ENCODE results near the gene TYW3. TPM values are rescaled to one million over a fixed set of nuclear protein-coding genes. Genes with fewer than 3 reads are reported as not detected.
"Not testable (repeated sequence)": the region's sequence is repeated elsewhere in the genome, so short reads cannot be mapped to it uniquely, and the experiment has no call there.

Gene TYW3
- total RNA-seq, 1 experiment from 2014 or later = 22.1 TPM

DNA sequence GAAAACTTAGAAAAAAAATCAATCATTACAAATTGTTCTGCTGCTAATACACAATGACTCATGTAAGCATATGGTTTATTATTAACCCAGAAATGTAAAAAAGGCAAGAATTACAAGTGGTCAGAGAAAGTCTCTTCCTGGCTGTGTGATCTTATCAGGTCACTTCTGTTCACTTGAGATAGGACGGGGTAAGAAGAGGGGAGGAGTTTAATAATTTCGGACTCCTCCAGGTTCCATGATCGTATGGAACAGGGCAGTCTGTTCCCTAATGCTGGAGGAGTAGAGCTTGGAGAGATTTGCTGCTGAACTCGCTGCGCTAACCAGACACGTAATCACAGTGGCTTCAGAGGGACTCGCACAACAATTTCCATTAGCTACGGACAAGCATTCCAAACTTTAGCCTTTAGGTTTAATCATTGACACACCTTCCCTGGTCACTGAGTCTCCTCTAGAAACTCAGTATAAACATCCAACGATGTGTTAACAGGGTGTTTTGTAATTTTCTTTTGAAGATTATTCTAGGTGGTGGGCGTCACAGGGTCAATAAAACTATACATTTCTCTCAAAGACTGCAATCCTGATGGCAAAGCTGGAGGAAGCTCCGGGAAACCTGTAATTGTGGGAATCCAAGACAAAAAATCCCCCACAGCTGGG is 1.4 kb upstream of the TYW3 start:
- DNase-seq (ENCODE audit: low read depth) = no peak

DNA sequence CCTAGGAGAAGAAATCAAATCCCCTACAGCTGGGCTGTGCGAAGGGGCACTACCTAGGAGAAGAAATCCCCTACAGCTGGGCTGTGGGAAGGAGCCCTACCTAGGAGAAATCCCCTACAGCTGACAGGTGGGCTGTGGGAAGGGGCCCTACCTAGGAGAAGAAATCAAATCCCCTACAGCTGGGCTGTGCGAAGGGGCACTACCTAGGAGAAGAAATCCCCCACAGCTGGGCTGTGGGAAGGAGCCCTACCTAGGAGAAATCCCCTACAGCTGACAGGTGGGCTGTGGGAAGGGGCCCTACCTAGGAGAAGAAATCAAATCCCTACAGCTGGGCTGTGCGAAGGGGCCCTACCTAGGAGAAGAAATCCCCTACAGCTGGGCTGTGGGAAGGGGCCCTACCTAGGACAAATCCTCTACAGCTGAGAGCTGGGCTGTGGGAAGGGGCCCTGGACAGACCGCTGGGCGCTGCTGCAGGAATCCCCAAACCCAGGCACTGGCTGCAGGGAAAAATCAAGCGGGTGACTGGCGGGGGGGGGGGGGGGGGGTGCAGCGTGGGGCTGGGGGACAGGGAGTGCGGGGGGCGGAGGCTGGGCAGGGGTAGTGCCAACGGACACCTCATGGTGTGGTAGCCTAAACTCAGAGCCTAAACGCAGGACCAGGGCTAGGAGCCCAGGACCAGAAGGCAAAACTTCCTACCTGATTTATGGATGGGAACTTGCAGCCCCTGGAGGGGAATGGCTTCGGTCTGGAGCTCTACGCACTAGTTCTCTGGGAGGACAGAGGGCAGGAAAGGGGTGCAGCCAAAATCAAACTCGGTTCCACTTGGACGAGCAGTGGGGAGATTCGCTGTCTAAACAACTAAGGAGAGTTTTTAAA is 643 bp upstream of the TYW3 start:
- DNase-seq (ENCODE audit: low read depth) = not testable (repeated sequence)

DNA sequence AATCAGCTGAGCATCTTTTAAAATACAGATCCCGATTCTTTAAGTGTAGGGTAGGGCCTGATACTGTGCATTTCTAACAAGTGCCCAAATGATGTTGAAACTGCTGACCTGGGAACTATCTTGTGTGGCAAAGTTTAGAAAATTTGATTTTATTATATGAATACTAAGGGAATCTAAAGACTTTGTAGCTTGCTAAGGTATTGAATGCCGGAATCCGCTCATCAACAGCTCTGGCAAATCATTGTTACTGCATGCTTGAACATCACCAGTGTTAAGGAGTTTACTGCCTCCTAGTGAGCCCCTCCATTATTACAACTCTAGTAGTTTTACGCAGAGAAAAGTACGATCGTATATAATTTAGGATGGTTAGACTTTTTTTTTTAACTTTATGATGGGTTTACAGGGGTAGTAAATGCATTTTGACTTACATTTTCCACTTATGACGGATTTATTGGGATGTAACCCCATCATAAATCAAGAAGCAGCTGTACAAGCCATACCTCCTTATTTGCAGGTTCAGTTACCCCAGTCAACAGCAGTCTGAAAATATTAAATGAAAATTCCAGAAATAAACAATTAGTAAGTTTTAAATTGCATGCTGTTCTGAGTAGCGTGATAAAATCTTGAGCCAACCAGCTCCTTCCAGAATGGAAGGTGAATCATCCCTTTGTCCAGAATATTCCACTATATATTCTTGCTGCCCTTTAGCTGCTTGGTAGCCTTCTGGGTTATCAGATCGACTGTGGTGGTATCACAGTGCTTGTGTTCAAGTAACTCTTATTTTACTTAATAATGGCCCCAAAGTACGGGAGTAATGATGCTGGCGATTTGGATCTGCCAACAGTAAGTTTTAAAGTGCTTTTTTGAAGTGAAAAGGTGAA is 892 bp downstream of the TYW3 start:
- peak; percentile 83 for DNase-seq (ENCODE audit: low read depth)

DNA sequence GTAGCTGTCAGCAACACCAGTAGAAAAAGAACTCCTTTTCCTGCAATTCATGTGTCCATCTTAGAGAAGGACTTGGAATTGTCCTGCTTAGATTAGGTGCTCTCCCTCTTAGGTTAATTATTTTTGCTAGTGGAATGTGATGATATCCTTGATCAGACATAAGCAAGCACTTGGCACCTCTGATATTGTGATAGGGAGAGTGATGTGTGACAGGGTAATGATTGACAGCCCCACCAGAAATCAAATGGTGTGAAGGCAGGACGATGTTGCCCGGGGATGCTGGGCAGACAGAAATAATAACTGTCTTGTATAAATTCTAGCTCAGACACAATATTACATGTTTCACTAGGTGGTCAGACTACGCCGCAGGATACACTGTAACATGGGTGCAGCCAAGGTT is 4.4 kb downstream of the TYW3 start:
- DNase-seq (ENCODE audit: low read depth) = no peak

DNA sequence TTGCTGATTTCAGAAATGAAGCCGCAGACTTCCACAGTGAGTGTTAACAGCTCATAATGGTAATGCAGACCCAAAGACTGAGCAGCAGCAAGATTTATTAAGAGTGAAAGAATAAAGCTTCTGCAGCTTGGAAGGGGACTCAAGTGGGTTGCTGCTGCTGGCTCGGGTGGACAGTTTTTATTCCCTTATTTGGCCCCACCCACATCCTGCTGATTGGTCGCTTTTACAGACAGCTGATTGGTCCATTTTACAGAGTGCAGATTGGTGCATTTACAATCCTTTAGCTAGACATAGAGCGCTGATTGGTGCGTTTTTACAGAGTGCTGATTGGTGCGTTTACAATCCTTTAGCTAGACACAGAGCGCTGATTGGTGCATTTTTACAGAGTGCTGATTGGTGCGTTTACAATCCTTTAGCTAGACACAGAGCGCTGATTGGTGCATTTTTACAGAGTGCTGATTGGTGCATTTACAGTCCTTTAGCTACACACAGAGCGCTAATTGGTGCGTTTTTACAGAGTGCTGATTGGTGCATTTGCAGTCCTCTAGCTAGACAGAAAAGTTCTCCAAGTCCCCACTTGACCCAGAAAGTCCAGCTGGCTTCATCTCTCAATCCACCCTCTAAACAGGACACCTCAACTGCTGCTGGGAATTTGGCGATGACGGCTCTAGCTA is 7.5 kb downstream of the TYW3 start:
- not testable (repeated sequence) for DNase-seq (ENCODE audit: low read depth)

DNA sequence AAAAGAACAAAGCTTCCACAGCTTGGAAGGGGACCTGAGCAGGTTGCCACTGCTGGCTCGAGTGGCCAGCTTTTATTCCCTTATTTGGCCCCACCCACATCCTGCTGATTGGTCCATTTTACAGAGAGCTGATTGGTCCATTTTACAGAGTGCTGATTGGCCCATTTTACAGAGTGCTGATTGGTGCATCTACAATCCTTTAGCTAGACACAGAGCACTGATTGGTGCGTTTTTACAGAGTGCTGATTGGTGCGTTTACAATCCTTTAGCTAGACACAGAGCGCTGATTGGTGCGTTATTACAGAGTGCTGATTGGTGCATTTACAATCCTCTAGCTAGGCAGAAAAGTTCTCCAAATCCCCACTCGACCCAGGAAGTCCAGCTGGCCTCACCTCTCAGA is 12.3 kb downstream of the TYW3 start:
- DNase-seq (ENCODE audit: low read depth) = not testable (repeated sequence)

DNA sequence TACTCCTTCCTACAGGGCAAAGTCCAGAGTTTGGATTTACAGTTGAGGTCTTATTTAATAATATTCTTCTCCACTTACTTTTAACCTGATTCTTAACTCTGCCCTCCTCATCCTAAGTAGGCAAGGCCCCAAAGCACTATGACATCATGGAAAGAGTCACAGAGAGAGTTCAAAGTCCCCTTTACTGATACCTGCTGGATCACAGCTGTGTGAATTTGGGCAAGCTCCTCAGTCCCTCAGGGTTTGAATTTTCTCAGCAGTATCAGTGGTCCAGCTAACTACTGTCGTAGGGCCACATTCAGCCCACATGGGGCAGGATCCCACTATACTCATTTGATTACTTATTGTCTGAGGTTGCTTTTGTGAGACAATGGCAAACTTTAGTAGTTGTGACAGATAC is 16.0 kb downstream of the TYW3 start:
- no peak for DNase-seq (ENCODE audit: low read depth)

DNA sequence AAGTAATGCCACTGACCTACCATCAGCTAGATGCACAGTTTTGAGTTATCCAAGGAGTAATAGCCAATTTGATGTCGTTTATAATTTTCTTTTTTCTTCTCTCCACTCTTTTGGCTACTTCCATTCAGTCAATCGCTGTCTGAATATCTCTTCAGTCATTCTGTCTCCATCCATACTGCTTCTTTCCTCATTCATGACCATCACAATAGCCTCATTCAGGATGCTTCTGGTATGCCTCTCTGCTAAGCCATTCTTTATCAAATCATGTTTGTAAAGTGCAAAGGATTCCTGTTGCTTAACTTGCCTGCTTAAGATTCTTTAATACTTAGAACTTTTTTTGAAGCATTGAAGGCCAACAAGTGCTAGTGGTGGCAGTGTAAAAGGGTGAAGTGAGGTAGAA is 20.2 kb downstream of the TYW3 start:
- no peak for DNase-seq (ENCODE audit: low read depth)

DNA sequence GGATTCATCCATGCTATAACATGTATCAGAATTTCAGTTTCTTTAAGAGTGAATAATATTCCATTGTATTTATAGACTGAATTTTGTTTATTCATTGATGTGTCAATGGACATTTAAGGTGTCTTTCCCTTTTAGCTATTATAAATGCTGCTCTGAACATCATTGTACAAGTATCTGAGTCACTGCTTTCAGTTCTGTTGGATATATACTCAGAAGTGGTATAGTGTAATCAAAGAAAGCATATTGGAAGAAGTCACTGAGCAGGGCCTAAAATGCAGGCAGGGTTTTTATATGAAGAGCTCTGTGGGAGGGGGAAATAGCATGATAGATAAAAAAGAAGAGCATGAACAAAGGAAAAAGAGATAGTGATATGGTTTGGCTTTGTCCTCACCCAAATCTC is 22.5 kb downstream of the TYW3 start:
- DNase-seq (ENCODE audit: low read depth) = no peak

DNA sequence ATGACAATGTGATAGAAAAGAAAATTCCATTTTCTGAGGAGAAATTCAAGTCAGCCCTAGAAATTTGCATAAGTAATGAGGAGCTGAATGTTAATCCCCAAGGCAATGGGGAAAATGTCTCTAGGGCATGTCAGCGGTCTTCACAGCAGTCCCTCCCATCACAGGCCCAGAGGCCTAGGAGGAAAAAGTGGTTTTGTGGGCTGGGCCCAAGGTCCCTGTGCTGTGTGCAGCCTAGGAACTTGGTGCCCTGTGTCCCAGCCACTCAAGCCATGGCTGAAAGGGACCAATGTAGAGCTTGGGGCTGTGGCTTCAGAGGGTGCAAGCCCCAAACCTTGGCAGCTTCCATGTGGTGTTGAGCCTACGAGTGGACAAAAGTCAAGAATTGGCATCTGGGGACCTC is 23.7 kb downstream of the TYW3 start:
- not testable (repeated sequence) for DNase-seq (ENCODE audit: low read depth)

DNA sequence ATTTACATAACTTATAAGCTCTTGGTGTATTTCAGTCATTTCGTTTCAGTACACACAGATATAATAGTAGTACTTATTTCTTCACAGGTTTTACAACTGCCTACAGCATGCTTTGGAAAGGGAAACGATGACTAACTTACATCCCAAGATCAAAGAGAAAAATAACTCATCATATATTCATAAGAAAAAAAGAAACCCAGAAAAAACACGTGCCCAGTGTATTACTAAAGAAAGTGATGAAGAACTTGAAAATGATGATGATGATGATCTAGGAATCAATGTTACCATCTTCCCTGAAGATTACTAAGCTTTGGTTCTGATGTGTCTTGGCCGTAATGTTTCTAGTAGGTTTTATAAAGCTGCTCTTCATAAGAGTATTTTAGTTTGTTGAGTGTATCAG is 30.9 kb downstream of the TYW3 start:
- no peak for DNase-seq (ENCODE audit: low read depth)

DNA sequence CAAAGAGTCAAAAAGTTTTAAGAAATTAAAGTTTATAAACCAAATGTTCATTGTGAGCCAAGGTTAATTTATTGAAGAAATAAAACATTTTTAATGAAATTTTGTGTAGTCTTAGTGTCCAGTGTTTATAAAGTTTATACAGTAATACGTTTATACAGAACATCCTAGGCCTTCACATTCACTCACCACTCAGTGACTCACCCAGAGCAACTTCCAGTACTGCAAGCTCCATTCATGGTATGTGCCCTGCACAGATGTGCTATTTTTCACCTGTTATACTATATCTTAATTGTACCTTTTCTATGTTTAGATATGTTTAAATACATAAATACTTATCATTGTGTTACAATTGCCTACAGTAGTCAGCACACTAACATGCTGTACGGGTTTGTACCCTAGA is 33.6 kb downstream of the TYW3 start:
- no peak for DNase-seq (ENCODE audit: low read depth)

DNA sequence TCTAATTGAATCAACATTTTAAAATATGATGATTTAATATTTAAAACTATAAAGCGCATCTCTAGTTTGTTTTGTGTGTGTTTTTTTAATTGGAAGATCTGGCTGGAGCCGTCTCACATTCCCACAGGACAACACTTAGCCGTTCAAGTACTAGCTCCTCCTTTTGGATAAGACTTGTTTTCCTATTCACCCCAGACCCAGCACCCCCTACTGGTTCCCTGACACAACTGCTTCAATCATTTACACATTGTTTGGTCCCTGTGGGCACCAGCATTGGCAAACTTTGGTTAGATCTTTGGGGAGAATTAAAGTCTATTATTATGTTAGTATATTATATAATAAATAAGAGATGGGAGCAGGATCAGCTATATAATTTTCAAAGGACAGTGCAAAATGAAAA is 34.5 kb downstream of the TYW3 start:
- peak; percentile 46 for DNase-seq (ENCODE audit: low read depth)

DNA sequence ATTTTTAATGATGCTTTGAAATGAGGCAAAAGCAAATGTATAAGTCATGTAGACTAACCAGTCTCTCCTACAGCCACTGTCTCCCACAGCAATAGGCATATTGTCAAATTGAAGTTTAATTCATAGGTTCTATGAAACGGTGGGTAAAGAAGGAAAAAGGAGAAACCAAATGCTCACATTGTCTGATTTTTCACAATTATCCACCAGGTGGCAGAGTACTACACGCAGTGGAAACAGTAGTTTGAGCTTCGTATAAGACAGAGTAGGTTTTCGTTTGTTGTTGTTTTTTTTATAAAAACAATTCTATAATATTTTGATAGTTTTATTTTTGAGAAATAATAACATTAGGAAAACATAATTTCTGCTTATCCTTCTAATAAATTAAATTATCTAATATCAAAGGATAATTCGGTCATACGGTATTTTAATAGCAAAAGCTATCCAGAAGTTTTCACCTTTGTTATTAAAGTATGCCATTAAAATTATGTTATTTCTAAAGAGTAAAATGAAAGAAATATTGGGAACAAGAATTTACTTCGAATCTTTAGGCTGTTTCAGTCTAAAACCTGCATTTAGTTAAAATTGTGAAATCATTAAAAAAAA is 39.1 kb downstream of the TYW3 start:
- peak; percentile 47 for DNase-seq (ENCODE audit: low read depth)

DNA sequence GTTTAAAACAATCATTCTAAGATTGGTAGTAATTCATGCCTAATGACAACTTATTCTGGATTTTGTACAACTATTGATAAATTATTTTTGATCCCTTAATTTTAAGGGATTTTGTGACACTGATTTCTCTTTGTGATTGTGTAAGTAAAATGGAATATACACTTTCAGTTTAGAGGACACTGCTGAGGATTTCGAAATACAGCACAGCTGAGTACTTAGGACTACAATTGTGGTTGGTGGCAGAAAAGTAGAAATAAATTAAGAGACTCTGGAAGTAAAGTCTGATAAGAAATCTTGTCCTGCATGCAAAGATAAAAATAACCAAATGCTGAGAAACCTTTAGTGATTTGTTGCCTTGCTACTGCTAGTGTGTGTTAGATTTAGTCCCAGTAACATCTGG is 40.0 kb downstream of the TYW3 start:
- DNase-seq (ENCODE audit: low read depth) = no peak

DNA sequence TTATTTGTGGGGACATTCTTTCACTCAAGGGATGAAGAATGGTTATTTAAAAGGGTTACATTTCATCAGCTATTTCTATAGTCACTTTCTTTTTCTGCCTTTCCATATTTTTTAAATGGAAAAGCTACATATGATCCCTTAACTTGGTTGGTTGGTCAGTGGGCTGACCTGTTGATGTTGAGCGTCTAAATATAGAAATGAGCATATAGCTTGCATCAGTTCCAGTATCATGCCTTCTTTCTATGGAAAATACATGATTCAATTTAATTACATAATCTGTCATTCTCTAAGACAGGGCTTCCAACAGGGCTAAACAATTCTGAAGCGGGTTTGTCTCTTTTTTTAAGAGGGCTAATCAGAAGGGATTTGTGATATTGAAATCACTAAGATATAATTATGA is 40.6 kb downstream of the TYW3 start:
- no peak for DNase-seq (ENCODE audit: low read depth)

DNA sequence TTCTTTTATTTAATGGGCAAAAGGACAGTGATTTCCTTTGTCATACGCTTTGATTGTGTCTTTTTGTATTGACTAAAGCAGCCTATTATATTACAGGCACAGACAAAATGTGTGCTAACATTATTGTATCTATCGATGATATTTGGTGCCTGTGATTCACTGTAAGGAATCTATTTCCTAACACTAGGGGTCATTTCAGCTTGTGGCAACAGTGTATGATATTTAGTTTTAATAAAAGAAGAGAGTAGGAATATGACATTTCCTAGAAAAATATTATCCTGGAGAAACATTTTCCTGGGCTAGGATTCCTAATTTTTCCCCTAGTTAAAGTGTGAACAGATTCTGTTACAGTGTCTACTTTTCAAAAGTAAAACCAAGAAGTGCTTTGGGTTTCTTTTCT is 42.8 kb downstream of the TYW3 start:
- no peak for DNase-seq (ENCODE audit: low read depth)

DNA sequence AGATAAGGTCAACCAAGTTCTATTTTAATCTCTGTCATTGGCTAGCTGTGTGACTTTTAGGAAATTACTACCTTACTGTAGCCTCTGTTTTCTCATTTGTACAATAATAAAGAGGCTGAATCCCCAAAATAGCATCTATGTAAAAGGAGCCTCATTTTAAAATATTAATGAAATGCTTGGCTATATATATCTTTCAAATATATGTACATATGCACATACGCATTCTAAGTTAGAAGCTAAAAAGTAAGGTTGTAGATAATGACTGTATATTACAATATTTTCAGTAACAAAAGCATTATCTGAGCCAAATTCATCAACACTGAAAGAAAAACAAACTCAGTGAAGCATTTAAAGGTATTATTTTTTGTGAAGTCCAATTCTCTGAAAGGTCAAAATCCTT is 44.6 kb downstream of the TYW3 start:
- no peak for DNase-seq (ENCODE audit: low read depth)

DNA sequence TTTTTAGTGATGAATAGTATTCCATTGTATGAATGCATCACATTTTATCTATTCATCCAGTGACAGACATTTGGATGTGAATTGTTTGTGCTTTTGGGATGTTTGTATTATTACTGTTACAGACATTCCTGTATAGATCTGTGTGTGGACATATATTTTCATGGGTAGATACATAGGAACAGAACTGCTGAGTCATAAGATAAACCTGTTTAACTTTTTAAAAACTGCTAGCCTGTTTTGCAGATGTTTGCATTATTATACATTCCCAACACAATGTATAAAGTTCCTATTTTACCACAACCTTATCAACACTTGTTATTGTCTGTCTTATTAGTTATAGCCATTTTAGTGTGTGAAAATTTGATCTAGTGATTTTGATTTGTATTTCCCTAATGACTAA is 46.8 kb downstream of the TYW3 start:
- DNase-seq (ENCODE audit: low read depth) = no peak

DNA sequence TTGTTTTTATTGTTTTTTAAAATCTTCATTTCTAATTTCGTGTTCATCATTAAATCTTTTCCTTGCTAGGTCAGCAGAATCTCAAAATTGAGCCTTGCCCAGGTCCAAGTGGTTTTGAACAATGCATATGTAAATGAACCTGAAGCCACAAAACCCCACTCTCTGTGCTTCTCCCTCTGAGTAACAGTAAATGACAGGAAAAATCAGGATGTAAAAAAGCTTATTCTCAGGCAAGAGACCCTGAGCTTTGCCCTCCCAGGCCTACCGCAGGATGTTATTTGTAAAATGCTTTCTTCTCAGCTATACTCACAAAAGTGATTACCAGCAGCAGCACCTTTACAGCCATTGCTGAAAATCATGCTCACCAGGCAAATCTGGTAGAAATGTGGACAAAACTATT is 47.6 kb downstream of the TYW3 start:
- DNase-seq (ENCODE audit: low read depth) = no peak

DNA sequence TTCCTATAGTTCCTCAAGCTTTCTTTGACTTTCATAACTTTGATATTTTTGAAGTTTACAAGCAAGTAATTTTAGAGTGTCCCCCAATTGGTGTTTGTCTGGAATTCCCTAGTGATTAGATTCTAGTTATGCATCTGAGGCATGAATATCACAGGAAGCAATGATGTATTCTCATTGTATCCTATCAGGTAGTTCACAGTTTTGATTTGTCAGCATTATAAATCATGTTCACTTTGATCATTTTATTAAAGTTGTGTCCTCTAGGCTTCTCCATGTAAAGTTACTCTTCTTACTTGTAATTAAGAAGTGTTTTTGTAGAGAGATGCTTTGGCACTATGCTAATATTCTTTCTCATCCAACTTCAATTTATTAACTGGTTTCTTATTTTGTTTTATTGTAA is 53.0 kb downstream of the TYW3 start:
- no peak for DNase-seq (ENCODE audit: low read depth)
